CD1c-positive myeloid dendritic cell (primary cell): ENCODE results near the gene STAT5B.
"Not testable (repeated sequence)": the region's sequence is repeated elsewhere in the genome, so short reads cannot be mapped to it uniquely, and the experiment has no call there.

Experiments
- DNase-seq: peaks from one replicate; pipeline ENCODE4 v3.0.0-alpha.2; 2016; ENCODE audit errors: extremely low spot score

STAT5B gene

GRCh38 chr17:42276359-42276608 lies at the start of gene STAT5B:
Gene STAT5B, minus strand, starts transcription at chr17:42276391. Its CDS starts 44,264 bp downstream, at chr17:42232127.
- DNase-seq = peak; percentile 89

GRCh38 chr17:42325026-42325425 lies 48.8 kb upstream of the STAT5B start:
- DNase-seq = no peak

- DNase-seq = no peak
Measured at GRCh38 chr17:42323268-42323773, 47.1 kb upstream of the STAT5B start.

GRCh38 chr17:42322382-42323267 lies 46.4 kb upstream of the STAT5B start:
- peak; percentile 96 for DNase-seq

GRCh38 chr17:42321555-42321954 lies 45.4 kb upstream of the STAT5B start:
- no peak for DNase-seq

- DNase-seq = not testable (repeated sequence)
Measured at GRCh38 chr17:42317967-42318366, 41.8 kb upstream of the STAT5B start.

GRCh38 chr17:42317266-42317845 lies 41.2 kb upstream of the STAT5B start:
- DNase-seq = no peak

GRCh38 chr17:42316755-42317154 lies 40.6 kb upstream of the STAT5B start:
- no peak for DNase-seq

GRCh38 chr17:42315402-42316156 lies 39.4 kb upstream of the STAT5B start:
- peak; percentile 86 for DNase-seq

- DNase-seq = no peak
Measured at GRCh38 chr17:42313773-42314566, 37.8 kb upstream of the STAT5B start.

- DNase-seq = no peak
Measured at GRCh38 chr17:42313389-42313772, 37.2 kb upstream of the STAT5B start.

GRCh38 chr17:42312285-42313130 lies 36.3 kb upstream of the STAT5B start:
- DNase-seq = peak; percentile 56

- no peak for DNase-seq
Measured at GRCh38 chr17:42312035-42312284, 35.8 kb upstream of the STAT5B start.

GRCh38 chr17:42311240-42312034 lies 35.2 kb upstream of the STAT5B start:
- DNase-seq = peak; percentile 56

- no peak for DNase-seq
Measured at GRCh38 chr17:42310787-42311215, 34.6 kb upstream of the STAT5B start.

- DNase-seq = no peak
Measured at GRCh38 chr17:42309986-42310786, 34.0 kb upstream of the STAT5B start.

GRCh38 chr17:42309142-42309541 lies 33.0 kb upstream of the STAT5B start:
- no peak for DNase-seq

GRCh38 chr17:42308446-42308845 lies 32.3 kb upstream of the STAT5B start:
- no peak for DNase-seq

GRCh38 chr17:42307362-42307927 lies 31.3 kb upstream of the STAT5B start:
- no peak for DNase-seq
